Stimulated activated naive CD4-positive, alpha-beta T cell (primary cell): Measurements from ENCODE around the gene RHO.

ENCODE experiments used
- DNase-seq, 6 experiments: peaks; one replicate each; lab custom pipeline; 2025; lab: John Stamatoyannopoulos, UW

The RHO gene

DNA sequence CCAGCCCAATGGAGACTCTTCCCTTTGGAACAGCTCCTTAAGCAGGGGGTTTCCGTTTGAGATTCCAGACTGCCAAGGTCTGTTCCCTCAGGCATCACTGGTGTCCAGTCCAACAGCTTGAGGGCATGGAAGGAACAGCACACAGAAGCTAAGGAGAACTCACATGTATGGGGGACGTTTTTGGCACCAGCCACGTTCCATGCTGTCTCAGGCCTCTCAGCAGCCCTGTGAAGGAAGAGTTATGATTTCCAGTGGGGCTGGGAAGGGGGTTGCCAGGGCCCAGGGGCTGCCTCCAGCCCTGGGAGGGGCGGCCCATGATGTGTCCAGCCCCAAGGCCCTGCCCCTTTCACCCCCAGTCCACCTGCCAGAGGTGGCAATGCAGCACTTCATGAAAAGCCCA, 7.5 kb upstream of the RHO start:
- no peak for DNase-seq

DNA sequence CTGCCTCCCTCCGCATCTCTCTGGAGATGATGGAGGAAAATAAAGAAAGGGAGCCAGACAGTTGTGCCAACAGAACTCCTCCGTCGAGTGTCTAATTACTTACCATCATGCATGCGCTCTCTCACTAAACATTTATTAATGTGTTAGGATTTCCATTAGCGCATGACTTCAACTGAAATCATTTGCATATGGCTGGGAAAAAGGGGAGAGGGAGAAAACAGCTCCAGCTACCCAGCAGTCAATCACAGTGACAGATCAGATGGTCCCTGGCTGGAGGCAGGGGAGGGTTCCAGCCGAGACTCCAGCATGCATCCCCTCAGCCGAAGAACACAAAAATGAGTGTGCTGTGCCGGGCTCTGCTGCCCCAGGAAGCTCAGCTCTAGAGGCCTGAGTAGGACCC, 6.8 kb upstream of the RHO start:
- no peak for DNase-seq

GRCh38 chr3:129522953-129523352, 5.5 kb upstream of the RHO start:
- DNase-seq = no peak

DNA sequence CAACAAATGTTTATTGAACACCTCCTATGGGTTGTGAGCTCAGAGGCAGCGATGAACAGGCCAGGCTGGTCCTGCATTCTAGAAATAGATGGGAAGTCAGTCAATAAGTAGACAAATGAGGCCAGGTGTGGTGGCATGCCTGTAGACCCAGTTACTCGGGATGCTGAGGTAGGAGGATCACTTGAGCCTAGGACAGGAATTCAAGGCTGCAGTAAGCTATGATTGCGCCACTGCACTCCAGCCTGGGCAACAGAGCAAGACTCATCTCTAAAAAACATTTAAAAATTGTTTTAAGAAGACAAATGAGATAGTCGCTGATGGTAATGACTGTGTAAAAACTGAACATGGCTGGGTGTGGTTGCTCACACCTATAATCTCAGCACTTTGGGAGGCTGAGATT, 4.4 kb upstream of the RHO start:
- no peak for DNase-seq

DNA sequence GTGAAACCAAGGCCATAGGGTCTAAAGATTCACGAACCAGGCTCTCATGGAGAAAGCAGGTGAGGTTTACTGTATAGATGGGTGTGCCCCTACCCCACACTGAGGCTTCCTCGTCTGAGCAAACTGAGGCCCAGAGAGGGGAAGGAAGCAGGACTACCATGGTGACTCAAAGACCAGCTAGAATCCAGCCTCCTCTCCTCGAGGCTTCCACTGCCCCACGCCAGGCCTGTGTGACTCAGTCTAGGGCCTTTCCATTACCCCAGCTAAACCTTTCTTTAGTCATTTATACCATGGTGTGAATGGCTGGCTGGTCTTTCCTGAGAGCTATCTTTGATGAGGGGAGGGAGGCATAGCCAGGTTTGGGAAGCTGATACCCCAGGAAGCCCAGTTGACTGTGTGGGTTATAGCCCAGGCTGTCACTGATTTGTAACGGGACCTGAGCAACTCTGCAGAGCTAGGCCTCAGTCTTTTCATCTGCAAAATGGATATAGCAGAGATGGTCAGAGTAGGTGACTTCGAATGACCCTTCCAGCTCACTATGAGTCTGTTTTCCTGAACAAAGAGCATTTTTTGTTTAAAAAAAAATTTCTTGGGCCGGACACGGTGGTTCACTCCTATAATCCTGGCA, 3.0 kb upstream of the RHO start:
- DNase-seq = no peak

GRCh38 chr3:129526121-129526900, 2.1 kb upstream of the RHO start:
- no peak for DNase-seq

GRCh38 chr3:129527262-129527661, 1.2 kb upstream of the RHO start:
- DNase-seq = no peak

DNA sequence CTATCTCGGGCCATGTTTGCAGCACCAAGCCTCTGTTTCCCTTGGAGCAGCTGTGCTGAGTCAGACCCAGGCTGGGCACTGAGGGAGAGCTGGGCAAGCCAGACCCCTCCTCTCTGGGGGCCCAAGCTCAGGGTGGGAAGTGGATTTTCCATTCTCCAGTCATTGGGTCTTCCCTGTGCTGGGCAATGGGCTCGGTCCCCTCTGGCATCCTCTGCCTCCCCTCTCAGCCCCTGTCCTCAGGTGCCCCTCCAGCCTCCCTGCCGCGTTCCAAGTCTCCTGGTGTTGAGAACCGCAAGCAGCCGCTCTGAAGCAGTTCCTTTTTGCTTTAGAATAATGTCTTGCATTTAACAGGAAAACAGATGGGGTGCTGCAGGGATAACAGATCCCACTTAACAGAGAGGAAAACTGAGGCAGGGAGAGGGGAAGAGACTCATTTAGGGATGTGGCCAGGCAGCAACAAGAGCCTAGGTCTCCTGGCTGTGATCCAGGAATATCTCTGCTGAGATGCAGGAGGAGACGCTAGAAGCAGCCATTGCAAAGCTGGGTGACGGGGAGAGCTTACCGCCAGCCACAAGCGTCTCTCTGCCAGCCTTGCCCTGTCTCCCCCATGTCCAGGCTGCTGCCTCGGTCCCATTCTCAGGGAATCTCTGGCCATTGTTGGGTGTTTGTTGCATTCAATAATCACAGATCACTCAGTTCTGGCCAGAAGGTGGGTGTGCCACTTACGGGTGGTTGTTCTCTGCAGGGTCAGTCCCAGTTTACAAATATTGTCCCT, 1.2 kb downstream of the RHO start:
- no peak for DNase-seq

GRCh38 chr3:129530251-129530791, 1.9 kb downstream of the RHO start:
- no peak for DNase-seq

DNA sequence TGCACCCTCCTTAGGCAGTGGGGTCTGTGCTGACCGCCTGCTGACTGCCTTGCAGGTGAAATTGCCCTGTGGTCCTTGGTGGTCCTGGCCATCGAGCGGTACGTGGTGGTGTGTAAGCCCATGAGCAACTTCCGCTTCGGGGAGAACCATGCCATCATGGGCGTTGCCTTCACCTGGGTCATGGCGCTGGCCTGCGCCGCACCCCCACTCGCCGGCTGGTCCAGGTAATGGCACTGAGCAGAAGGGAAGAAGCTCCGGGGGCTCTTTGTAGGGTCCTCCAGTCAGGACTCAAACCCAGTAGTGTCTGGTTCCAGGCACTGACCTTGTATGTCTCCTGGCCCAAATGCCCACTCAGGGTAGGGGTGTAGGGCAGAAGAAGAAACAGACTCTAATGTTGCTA, 2.4 kb downstream of the RHO start:
- DNase-seq = no peak

DNA sequence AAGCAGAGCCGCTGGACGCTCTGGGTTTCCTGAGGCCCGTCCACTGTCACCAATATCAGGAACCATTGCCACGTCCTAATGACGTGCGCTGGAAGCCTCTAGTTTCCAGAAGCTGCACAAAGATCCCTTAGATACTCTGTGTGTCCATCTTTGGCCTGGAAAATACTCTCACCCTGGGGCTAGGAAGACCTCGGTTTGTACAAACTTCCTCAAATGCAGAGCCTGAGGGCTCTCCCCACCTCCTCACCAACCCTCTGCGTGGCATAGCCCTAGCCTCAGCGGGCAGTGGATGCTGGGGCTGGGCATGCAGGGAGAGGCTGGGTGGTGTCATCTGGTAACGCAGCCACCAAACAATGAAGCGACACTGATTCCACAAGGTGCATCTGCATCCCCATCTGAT, 3.3 kb downstream of the RHO start:
- no peak for DNase-seq

DNA sequence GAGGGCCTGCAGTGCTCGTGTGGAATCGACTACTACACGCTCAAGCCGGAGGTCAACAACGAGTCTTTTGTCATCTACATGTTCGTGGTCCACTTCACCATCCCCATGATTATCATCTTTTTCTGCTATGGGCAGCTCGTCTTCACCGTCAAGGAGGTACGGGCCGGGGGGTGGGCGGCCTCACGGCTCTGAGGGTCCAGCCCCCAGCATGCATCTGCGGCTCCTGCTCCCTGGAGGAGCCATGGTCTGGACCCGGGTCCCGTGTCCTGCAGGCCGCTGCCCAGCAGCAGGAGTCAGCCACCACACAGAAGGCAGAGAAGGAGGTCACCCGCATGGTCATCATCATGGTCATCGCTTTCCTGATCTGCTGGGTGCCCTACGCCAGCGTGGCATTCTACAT, 3.8 kb downstream of the RHO start:
- no peak for DNase-seq

DNA sequence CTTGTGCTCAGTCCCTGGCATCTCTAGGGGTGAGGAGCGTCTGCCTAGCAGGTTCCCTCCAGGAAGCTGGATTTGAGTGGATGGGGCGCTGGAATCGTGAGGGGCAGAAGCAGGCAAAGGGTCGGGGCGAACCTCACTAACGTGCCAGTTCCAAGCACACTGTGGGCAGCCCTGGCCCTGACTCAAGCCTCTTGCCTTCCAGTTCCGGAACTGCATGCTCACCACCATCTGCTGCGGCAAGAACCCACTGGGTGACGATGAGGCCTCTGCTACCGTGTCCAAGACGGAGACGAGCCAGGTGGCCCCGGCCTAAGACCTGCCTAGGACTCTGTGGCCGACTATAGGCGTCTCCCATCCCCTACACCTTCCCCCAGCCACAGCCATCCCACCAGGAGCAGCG, 5.0 kb downstream of the RHO start:
- no peak for DNase-seq

GRCh38 chr3:129534428-129535027, 6.1 kb downstream of the RHO start:
- no peak for DNase-seq

- DNase-seq = no peak
These were observed 6.6 kb downstream of the RHO start for GRCh38 chr3:129535075-129535474.

DNA sequence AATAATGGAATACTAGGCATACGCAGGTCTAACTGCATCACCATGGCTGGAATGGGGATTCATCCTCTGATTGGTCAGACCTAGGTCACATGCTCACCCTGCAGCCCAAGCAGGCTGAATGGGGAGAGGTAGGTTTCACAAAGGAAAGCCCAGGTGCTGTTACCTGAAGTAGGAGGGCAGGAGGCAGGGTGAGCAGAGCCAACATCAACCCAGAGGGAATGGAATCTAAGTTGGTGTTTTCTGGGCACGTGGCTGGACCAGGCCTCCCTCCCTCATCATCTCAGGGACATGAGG, 7.9 kb downstream of the RHO start:
- no peak for DNase-seq

DNA sequence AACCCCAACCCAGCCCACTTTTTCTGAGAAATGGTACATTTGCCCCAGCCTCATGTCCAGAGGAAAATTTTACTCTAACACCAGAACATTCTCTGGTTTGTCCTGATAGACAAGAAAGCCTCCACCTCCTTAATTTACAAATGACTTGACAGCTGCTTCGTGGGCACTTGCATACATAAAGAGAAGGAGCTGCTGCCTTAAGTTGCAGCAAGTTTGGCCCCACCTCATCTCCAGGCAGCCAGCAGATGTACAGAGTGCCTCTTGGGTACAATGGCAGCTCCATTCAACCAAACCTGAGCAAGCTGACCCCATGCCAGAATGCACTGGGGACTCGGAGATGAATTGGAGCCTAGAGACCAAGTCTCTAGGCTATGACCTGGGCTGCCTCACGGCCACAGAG, 8.4 kb downstream of the RHO start:
- no peak for DNase-seq

- no peak for DNase-seq
These were observed 10.8 kb downstream of the RHO start for GRCh38 chr3:129539206-129539605.

GRCh38 chr3:129540776-129541516, 12.5 kb downstream of the RHO start:
- DNase-seq = no peak

DNA sequence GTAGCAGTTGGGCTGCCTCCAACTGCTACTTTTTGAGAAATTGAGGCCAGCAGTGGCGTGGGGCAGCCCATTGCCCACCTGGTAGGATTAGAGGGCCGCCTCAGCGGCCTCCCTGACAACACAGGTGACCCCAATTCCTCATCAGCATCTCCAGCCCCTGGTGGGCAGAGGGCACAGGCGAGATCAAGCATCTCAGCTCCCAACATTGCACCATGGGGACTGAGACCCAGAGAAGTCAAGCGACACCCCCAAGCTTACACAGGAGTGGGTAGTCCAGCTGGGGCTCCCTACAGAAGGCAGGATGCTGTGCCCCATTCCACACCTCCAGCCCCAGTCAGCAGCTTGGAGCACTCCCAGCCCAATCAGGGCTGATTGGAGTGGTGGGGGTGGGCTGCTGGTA, 14.3 kb downstream of the RHO start:
- no peak for DNase-seq

GRCh38 chr3:129543156-129543790, 14.8 kb downstream of the RHO start, which contains the start of gene H1-8:
TSS of gene H1-8 (plus strand) at chr3:129543175. CDS start at chr3:129543219, 44 bp downstream.
- no peak for DNase-seq
